HG03442 (cell line): ENCODE measurements around the gene MKNK2.
"Not testable (repeated sequence)": the region's sequence is repeated elsewhere in the genome, so short reads cannot be mapped to it uniquely, and the experiment has no call there.

ENCODE experiments used
- ATAC-seq: cut with Tn5 transposase; IDR thresholded peaks from one replicate; pipeline ENCODE4 v1.9.1; 2021; ENCODE audit warnings: mild to moderate bottlenecking, moderate library complexity; ENCODE audit not compliant: unreplicated experiment

The MKNK2 gene

GRCh38 chr19:1997353-1998233 lies 53.5 kb downstream of the MKNK2 start:
- no peak for ATAC-seq

GRCh38 chr19:1992759-1993260 lies 58.2 kb downstream of the MKNK2 start:
- ATAC-seq, result no peak

- no peak for ATAC-seq
Observed at GRCh38 chr19:1991018-1991913, 59.8 kb downstream of the MKNK2 start.

GRCh38 chr19:1990230-1991017 lies 60.6 kb downstream of the MKNK2 start:
- ATAC-seq, result no peak

- no peak for ATAC-seq
Observed at GRCh38 chr19:1989513-1990229, 61.4 kb downstream of the MKNK2 start.

- ATAC-seq, result not testable (repeated sequence)
Observed at GRCh38 chr19:1988464-1988863, 62.6 kb downstream of the MKNK2 start.
